Measurements from ENCODE around the gene EIF4E1B. TPM values are rescaled to one million over a fixed set of nuclear protein-coding genes. Genes with fewer than 3 reads are reported as not detected.

The EIF4E1B gene
- total RNA-seq, 4 donors from 2014 or later: not detected

DNA sequence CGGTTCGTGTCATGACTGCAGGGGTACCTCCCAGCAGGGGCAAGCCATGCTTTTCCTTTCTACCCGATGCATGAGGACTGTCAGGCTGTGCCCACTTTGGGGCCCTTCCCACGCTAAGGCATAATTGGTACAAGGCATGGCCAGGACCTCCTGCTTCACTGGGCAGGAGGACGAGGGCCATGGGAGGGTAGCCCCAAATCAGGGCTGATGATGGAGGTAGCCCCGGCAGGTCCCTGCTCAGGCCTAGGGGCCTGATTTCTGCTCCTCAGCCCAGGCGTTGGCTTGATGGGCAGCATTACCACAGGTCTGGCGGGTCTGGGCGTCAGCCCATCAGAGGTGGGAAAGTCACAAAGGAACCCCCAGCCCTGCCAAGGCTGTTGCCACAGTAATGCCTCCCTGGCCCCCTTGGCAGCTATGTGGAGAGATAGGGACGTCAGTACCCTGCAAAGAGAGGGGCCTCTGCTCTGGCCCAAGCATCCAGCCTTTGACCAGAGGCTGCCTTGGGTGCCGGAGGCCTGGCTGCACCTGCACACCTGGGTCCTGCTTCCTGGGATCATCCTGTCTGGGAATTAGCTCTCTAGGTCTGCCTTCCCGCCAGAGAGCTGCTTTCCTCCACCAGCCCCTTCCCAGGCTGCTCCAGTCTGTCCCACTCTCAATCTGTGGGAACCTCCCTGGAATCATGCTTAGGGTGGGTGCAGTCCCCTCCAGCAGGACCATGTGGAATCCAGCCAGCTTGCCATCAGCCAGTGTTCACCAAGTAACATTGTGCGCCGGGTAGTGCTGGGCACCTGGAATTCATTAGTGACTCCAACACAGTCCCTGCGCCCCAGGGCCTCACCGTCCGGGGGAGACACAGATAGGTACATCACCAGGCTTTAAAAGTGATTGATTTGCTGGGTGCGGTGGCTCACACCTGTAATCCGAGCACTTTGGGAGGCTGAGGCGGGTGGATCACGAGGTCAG, 32.2 kb downstream of the EIF4E1B start:
- H3K27me3 ChIP-seq: no peaks in the 10 kb centered on the region
- H3K4me1 ChIP-seq: peaks cover 0 to 5% of the 10 kb centered on the region in 2 donors
- no peak overlapping the region for H3K4me3 ChIP-seq (replicated peaks in 1 of 3)
- intact Hi-C loops (cut with DNase I): no loop called here
- H3K9me3 ChIP-seq: no peaks in the 10 kb centered on the region
- 88 to 92% methylated on average over 15 to 21 of the region's 21 CpGs for whole genome bisulfite sequencing, 2 donors
- TF ChIP-seq, protein P1, sequence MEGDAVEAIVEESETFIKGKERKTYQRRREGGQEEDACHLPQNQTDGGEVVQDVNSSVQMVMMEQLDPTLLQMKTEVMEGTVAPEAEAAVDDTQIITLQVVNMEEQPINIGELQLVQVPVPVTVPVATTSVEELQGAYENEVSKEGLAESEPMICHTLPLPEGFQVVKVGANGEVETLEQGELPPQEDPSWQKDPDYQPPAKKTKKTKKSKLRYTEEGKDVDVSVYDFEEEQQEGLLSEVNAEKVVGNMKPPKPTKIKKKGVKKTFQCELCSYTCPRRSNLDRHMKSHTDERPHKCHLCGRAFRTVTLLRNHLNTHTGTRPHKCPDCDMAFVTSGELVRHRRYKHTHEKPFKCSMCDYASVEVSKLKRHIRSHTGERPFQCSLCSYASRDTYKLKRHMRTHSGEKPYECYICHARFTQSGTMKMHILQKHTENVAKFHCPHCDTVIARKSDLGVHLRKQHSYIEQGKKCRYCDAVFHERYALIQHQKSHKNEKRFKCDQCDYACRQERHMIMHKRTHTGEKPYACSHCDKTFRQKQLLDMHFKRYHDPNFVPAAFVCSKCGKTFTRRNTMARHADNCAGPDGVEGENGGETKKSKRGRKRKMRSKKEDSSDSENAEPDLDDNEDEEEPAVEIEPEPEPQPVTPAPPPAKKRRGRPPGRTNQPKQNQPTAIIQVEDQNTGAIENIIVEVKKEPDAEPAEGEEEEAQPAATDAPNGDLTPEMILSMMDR (IDR thresholded peaks at IDR 0.05): no peak
- TF ChIP-seq POLR2A (IDR thresholded peaks at IDR 0.05): no peak
- no peak overlapping the region for H3K27ac ChIP-seq
- no peaks in the 10 kb centered on the region for H3K36me3 ChIP-seq
- DNase-seq: no peak

GRCh38 chr5:176663566-176663965, 33.1 kb downstream of the EIF4E1B start:
- Histone ChIP-seq H3K27me3 (no peaks in the 10 kb centered on the region), H3K4me3 (replicated peaks in 1 of 3) (no peak overlapping the region)
- intact Hi-C loops (cut with DNase I): no loop called here

DNA sequence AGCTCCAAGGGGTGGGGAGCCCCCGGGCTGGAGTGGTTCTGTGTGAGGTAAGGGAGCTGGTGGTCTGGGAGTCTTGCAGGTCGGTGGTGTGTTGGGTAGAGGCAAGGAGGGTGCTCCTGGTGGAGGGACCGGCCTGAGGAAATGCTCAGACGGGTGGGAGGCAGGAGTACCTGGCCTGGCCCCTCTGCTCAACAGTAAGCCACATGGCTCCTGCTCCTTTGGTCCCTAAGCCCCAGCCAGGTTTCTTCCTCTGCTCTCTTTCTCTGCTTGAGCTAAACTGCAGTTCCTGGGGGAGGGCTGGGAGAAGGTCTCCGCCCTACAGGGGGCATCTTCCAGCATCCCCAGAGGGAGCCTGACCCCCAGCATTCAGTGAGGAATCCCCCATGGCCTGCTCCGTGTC, 34.0 kb downstream of the EIF4E1B start:
- TF ChIP-seq POLR2A (IDR thresholded peaks at IDR 0.05): no peak
- TF ChIP-seq, protein P1 (IDR thresholded peaks at IDR 0.05): no peak
- no peak overlapping the region for H3K27ac ChIP-seq
- H3K9me3 ChIP-seq: no peaks in the 10 kb centered on the region
- H3K27me3 ChIP-seq: no peaks in the 10 kb centered on the region
- peaks cover 0 to 5% of the 10 kb centered on the region in 2 donors for H3K4me1 ChIP-seq
- intact Hi-C loops (cut with DNase I): no loop called here
- H3K4me3 ChIP-seq (replicated peaks in 1 of 3): no peak overlapping the region
- DNase-seq: no peak
- 26 to 34% methylated on average over 6 of the region's 6 CpGs for WGBS, 2 donors
- H3K36me3 ChIP-seq: no peaks in the 10 kb centered on the region

More at GRCh38 chr5:176663566-176663965, 33.1 kb downstream of the EIF4E1B start:
- 85 to 87% methylated on average over 10 of the region's 10 CpGs for WGBS, 2 donors
- Histone ChIP-seq H3K4me1 (peaks cover 0 to 5% of the 10 kb centered on the region in 2 donors), H3K36me3 (no peaks in the 10 kb centered on the region), H3K9me3 (no peaks in the 10 kb centered on the region), H3K27ac (no peak overlapping the region)
- no peak for TF ChIP-seq POLR2A (IDR thresholded peaks at IDR 0.05)
- TF ChIP-seq, protein P1 (IDR thresholded peaks at IDR 0.05): no peak
- DNase-seq: no peak

DNA sequence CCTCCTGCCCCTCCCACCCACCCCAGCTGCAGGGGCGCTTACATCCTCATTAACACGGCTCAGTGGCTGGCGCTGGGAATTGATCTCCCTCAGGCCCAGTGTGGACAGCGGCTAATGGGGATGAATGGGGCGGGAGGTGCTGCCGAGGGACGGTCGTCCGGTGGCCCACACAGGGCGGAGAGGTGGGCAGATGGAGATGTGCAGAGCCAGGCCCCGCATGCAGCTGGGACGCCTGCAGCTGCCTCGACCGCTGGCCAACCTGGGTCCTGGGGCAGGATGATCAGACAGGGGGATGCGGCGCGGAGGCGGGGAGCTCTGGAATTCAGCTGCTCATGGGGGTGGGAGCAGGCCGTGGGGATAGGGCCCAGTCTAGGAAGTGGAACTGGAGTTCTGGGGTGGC, 34.4 kb downstream of the EIF4E1B start:
- TF ChIP-seq, protein P1 (IDR thresholded peaks at IDR 0.05): no peak
- TF ChIP-seq POLR2A (IDR thresholded peaks at IDR 0.05): no peak
- no peak overlapping the region for H3K4me3 ChIP-seq (replicated peaks in 1 of 3)
- WGBS, 2 donors: 21 to 41% methylated on average over 9 to 11 of the region's 19 CpGs
- no peaks in the 10 kb centered on the region for H3K36me3 ChIP-seq
- H3K27me3 ChIP-seq: no peaks in the 10 kb centered on the region
- intact Hi-C loops (cut with DNase I): no loop called here
- no peaks in the 10 kb centered on the region for H3K9me3 ChIP-seq
- no peak overlapping the region for H3K27ac ChIP-seq
- H3K4me1 ChIP-seq: peaks cover 0 to 5% of the 10 kb centered on the region in 2 donors
- no peak for DNase-seq

GRCh38 chr5:176665517-176665916, 35.0 kb downstream of the EIF4E1B start:
- Histone ChIP-seq H3K9me3 (no peaks in the 10 kb centered on the region), H3K27me3 (no peaks in the 10 kb centered on the region), H3K27ac (no peak overlapping the region), H3K4me3 (replicated peaks in 1 of 3) (no peak overlapping the region), H3K4me1 (peaks cover 0 to 5% of the 10 kb centered on the region in 2 donors), H3K36me3 (no peaks in the 10 kb centered on the region)
- TF ChIP-seq, protein P1 (IDR thresholded peaks at IDR 0.05): no peak
- no peak for TF ChIP-seq POLR2A (IDR thresholded peaks at IDR 0.05)
- intact Hi-C loops (cut with DNase I): no loop called here
- DNase-seq: no peak
- WGBS, 2 donors: 84 to 87% methylated on average over 6 of the region's 6 CpGs

Measured in thyroid gland (tissue), 4 donors.